NOMO-1 (cell line): ENCODE data around the gene TPPP3.

Experiments used
- DNase-seq, 2 experiments: peaks; one replicate each; lab custom pipeline; 2025; ENCODE audit not compliant: unreplicated experiment in 2 of 2; lab: John Stamatoyannopoulos, UW

Gene TPPP3

DNA sequence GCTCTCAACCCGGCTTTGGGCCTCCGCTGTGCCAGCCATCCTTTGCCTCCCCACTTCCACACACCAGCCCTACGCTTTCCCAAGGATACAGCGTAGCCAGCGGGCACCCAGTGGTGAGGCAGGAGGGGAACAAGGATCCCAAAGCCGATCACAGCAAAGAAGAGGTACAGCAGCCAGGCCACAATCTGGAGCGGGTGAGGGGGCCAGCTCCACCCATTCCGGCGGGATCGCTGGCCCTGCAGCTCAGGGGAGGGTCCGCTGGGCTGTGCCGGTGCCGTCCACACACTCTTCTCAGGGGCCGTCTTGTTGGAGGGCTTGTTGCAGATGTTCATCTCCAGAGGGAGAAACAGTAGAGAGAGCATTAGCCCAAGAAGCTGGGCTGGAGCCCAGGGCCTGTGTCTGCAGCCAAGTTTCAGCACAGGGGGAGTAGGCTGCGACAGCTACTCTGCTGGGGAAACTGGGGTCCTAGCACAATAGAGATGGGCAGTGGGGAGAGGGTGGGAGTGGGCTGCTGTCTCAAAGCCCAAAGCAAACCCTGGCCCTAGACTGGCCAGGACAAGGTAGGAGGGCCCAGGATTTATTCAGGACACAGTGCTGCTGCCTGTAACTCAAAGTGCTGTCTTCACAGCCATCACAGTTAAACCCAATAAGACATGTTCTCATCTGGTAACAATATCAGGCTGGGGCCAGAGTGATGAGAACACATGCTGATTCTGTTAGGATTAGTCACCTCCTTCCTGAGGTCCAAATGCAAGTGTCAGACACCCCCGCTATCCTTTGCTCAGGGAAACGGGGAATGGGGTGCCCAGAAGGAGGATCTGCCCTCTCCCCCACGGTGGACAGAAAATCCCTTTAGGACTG, 13.0 kb upstream of the TPPP3 start:
- no peak for DNase-seq

DNA sequence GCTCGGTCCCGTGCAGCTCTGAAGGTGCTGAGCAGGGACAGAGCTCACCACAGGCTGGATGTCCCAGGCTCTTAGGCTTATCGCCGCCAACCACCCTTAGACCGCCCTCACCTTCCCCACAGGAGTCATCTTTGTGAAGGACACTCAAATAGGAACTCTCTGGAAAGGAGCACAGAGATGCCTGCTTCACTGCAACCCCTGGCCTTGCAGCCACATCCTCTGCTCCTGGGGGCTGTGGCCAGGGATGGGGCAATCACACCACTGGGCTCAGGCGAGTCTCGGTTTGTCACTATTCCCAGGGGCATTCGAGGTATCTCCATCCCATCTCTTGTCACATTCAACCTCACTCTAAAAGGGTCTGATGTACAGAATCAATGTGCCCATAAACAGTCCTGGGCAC, 12.0 kb upstream of the TPPP3 start:
- DNase-seq = no peak

DNA sequence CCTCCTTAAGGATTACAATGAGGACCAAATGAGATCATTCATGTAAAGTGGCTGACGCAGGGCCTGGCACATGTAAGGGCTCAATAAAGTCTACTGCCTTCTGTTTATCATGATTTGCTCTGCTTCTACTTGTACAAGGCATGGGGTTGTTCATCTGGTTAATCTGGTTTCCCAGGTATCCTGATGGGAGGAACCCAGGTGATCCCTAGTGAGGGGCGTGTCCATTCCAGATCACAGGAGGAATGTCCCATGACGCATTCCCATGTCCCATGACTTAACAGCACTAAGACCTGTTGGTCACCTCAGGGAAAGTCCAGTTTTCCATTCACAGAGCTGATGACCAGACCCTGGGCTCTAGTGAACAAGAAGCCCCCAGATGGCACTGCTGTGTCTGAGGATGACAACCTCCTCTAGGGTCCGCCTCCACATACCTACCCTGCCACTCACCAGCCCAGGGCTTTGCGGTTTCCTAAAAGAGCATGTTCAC, 11.5 kb upstream of the TPPP3 start:
- DNase-seq = no peak

DNA sequence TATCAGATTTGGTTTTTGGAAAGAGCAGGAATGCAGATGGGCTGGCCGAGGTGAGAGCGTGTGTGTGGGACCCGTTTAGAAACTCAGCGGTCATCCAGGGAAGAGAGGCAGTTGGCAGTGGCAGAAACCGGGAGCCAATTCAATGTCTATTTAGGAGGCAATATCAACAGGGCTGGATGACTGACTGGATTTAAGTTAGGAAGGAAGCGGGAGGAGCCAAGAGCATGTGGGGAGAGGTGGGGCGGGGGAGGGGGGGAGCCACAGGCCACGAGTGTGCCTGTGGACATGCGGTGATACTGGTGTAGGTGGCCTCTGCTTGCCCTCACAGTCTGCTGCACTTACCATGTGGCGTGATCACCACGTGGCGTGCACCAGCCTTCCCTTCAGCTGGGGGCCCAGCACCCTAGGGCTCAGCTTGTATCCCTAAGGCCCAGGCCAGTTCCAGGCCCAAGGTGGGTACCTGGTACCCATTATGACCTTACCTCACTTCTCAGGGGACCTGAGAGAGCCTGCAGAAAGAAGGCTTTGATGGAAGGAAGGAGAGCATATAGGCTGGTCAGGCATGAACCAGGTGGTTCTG, 10.8 kb upstream of the TPPP3 start:
- no peak for DNase-seq

DNA sequence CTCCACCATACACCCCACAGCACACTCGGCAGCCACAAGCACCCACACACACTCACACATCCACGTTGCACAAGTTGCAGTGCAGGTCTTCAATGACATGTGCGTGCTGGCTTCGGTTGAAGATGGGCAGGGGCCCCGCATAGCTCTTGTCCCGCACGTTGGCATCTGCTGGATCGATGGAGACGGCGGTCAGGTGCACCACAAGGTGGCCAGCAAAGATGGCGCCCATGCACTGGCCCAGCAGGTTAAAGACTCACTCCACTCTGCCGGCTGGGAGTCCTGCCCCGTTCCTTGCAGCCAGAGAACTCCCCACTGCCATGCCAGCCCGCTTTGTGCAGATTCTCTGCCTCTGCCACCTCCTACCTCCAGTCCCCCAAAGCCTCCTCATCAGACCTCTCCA, 7.6 kb upstream of the TPPP3 start:
- no peak for DNase-seq

DNA sequence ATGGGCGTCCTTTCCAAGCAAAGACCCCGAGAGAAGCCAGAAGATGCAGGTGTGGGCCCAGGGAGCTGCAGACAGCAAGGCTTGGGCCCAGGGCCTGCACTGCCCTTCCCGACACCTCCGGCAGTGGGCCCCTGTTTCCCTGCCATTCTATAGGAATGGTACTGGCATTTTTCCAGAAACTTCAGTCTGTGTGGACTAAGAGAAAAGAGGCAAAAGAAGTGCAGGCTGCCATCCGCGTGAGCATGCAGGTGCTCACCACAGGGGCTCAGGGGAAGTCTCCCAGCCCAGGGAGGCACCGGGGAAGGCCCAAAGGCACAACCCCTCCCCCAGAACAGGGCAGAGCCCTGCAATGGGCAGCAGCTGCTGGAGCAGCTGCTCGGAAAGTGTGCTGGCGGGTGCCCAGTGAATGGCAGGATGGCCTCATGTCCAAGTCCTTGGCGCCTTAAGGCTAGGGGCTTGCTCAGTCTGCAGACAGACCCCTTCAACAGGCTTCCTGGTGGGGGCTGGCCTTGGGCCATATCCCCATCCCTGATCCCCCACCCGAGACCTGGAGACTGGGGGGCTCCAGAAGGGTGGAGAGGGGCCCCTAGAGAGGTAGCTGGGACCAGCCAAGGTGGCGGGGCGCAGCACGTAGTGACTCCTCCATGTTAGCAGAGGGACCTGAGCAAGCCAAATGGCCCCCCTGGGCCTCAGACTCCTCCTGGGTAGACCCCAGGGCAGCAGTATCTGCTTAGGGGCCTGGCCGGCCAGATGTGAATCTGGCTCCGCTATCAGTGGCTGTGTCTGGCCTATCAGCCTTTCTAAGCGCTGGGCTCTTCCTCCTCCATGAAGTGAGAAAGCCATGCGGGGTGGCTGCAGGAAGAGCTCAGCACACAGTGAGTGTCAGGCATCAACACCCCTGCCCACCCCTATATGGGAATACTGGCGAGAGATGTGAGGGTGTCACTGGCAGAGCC, 6.7 kb upstream of the TPPP3 start:
- DNase-seq = no peak

DNA sequence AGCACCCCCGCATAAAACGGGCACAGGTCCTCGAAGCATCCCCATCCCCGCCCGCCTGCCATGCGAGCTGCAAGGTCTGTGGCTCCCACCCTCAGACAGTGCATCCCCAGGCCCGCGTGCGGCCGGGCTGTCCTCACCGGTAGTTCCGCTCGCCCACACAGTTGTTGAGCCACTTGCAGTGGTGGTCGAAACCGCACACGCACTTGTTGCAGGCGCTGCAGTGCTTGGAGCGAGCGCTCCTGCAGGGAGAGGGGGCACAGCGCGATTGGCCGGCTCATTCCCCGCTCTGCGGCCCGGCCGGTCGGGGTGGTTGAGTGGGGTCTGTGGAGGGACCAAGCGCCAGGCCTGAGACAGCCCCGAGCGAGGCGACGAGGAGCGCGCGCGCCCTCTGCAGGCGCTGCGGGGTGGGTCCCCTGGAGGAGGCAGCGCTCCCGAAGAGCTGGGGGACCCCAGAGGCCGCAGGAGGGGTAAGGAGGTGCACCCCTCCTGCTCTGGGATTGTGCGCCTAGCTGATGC, 6.0 kb upstream of the TPPP3 start:
- peak; percentile 7 to 40 for DNase-seq

DNA sequence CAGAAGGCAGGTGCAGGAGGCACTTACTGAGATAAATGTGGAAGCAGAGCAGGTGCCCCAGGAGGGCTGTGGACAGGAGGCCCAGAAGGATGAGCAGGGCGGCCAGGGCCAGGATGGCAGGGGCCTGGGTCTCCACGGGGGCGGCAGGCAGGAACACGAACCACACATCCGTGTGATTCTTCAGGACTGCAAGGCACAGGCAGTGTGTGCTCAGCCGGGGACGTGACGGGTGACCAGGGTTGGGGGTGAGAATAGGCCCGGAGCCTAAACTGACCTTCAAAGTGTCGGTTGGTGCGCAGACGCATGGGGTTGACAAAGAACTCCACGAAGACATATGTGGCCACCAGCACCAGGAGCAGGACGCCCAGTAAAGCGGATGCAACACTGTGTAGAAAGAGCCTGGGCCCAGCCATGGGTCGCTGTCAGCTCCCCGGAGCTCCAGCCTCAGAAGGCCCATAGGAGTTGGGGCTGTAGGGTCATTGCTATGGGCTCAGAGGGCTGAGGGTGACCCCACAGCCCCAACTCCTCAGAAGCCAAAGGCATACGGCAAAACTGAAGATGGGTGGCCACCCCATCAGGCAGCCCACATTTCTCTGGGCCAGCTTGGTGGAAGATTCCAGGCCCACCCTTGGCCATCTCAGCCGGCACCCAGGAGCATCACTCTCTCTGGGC, 5.4 kb upstream of the TPPP3 start:
- no peak for DNase-seq

DNA sequence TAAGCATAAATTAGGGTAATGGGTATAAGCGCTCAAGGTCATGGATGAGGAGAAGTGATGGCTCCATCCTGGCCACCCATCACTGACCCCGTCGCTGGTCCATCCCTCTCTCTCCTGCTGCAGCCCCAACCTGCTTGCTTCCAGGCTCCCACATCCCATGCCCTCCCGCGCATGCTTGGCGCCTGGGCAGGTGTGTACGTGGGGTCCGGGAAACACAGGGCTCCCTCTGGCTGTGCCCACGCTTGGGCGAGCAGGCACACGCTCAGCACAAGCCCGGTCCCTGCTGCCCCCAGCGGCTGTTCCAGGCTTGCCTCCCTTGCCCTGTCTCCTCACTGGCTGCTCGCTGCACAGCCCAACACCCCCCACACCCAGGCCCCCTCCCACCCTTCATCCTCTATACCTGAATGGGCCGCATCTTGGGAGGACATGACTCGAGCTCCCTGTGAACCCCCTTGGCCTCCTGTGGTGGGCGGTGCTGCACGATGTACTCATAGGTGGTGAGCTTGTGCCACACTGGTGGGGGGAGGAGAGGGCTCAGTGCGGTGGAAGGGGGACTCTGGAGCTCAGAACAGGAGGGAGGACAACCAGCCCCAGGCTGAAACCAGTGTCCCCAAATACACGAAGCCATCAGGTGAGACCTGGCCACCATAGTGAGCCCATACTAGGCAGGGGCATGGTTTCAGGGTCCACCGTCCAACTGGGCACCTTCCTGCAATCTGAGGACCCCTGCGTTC, 4.7 kb upstream of the TPPP3 start:
- no peak for DNase-seq

DNA sequence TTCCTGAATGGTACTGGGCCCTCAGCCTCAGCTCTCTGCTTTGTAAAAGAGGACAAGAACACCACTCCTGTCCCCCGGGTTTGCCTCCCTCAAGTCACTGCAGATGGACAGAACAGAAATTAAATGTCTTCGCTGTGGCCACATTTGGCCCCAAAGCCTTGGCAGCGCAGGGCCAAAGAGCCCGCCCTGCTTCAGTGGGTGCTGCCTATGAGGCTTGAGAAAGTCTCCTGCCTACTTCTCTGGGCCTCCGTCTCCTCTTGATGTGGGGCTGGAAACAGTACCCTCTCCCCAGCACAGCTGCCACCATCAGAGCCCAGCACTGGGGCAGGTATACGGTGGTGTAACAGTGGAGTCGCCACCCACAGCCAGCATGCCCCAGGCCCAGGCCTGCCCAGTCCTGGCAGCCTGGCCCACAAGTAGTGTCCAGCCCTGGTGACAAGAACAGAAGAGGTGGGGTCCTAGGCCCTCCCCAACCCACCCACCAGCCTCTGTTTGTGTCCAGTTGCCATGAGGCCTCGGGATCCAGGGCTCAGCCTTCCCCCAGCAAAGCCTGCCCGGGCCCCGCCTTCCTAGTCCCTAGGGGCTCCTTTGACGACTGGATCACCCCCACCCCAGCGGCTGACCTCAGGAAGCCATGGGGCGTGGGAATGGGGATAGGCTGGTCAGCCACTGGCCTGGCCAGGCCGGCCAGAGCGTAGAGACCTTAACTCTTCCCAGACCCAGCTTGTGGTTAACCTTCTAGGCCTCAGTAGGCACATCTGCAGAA, 3.9 kb upstream of the TPPP3 start:
- no peak for DNase-seq

DNA sequence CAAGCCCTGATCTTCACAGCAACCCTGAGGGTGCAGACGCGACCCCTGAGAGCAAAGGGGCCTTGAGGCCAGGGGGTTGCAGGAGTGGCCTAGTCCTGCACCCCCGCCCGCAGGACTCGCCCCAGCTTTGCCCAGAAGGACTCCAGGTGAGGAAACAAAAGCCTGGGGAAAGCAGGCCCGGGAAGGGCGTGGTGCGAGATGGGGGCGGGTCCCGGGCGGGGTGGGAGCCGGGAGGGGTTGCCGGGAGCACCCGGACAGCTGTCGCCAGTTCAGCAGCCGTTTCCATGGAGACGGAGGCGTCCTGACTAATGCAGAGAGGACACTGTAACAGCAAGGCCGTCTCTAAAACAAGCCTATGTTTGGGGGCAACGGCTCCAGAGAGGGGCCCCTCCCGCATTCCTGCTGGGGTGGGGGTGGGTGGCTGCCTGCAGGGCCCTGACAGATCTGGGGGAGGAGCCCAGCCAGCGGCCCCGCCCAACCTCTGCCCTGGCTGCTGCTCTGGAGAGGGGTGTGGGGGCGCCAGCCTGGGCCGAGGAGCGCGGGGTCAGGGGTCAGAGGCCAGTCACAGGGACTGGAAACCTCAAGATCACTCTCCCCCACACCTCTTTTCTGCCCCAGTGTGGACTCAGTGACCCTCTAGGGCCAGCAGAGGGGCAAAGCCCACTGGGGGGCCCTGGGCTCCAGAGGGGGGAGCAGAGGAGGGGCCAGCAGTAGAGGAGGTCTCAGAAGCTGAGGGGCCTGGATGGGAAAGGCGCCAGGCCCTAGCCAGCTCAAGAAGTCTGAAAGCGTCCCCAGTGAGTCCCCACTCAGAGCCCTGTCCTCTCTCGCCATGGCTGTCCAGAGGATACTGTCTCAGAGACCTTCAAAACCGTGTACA, 3.1 kb upstream of the TPPP3 start:
- no peak for DNase-seq

DNA sequence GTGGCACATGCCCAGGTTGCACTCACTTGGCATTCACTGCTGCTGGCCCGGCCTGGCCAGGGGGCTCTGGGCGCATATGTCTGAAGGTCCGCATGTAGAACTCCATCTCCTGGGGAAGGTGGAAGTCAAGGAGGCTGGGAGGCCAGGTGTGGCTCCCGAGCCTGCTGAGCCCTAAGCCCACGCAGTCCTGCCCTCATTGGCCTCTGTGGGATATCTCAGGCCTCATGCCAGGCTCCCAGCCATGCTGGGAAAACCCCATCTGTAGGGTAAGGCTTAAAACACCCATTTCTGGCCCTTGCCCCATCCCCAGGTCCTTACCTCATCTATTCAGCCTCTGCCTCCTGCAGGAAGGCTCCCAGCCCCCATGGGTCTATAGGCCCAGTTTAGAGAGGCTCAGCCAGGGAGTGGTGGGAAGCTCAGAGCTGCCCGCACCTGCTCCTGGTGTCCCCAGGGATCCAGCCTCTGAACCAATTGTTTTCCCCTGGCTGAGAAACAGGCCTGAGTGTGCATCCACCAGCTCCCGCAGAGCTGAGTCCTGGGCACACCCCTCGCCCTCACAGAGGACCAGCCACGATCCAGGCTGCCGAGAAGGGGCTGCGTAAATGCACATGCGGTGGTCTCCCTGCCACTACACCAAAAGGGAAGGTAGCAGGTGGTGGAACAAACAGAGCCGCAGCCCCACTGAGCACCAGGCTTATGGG, 2.3 kb upstream of the TPPP3 start:
- no peak for DNase-seq

DNA sequence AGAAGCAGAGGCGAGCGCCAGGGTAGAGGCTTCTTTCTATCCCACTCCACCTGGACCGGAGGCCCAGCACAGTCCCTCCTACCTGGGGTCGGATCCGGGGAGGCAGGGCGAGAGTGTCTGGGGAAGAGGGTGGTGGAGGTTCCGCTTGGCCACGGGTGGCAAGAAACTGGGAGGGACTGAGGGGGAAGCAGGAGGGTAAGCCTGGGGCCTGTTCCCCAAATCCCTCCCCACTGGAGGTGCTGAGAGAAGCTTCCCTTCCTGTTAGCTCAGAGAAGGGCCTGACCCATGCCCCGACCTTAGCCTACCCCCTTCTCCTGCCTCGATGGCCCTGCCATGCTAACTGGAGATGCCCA, 1.8 kb upstream of the TPPP3 start:
- DNase-seq = no peak

DNA sequence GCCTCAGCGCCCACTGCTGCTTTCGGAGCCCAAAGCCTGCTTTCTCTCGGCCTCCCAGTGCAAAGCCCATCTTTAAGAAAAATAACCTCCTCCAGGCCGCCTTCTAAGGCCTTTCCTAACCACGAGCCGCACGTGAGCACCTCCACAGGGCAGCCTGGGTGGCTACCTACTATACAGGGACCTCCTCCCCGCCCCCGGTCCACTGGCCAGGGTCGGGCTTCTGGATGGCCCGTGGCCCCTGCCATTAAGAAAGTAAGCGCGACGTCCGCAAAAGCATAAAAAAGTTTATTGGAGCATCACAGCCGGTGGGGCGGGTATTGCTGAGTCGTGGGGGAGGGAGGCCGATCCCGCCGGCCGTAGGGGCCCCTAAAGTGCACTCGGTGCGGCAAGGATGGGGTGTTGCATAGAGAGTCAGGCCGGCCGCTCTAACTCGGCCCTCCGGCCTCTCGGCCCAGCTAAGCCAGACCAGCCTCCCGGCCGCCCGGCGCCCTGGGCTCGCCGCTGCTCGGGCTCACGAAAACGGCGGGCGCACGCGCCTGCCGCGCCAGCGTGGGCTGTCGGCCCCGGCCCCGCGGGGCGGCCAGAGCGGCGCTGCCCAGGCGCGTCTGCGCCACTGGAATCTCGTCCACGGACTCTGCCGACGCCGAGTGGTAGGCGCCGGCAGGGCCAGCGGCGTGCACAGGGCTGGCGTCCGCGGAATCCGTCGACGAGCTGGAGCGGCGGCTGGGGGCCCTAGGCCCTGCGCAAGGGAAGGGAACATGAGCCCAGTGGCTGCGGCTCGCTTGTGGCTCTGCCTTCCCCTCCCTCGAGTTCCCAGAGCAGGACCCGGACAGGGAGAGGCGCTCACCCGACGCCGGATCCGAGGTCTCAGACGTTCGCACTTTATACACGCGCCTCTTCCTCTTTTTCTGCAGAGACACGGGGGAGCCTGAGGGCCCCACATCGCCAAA, 1.1 kb upstream of the TPPP3 start:
- peak; percentile 72 to 78 for DNase-seq

DNA sequence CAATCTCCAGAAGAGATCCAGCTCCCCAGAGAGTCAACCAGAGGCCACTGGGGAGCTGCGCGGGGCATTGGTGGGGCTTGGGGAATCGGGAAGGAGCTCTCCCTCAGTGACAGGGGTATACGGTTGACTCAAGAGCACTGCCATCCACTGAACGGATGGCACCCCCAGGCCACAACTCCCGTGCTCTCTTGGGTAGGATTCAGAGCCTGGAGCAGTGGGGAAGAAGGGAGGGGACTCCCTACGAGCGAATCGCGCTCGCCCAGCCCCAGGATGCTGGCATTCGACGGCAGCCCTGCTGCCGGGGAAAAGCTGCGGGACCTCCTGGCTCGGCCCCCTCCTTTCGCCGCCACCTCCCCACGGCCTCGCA, 473 bp upstream of the TPPP3 start:
- DNase-seq = no peak

DNA sequence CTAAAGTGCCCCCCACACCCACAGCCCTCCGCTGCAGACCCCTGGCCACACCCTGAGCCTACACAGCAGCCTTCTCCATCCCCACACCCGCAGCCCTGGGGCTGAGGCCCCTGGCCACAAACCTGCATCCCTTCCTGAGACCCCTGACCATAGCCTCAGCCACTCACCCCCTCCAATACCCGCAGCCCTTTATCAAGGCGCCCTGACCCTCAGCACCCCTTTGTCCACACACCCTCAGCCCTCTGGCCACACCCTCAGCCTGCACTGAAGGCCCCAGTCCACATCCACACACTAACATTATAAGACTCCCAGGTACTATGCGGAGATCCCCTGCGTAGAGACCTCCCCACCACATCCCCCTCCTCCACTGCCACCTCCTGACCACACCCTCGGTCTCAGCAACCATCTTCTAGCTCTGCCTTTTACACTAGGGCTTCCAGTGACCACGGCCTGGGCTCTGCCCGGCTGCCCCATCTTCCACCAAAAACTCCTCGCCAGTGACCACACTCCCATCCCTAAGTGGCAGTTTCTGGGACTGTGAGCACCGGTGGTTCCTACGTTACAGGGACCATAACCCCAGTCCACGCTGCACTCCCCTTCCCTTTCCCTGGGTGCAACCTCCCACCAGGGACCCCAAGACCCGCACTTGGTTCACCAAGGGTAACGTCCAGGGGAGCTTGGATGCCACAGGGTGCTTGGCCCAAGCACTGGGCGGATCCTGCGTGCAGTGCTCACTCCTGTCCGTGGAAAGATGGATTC, 818 bp downstream of the TPPP3 start:
- DNase-seq = no peak
